SK-N-SH (cell line): ENCODE results near the gene PLCZ1.

Source experiments
- NFIC ChIP-seq: IDR thresholded peaks from 2 replicates; pipeline ENCODE4 v1.4.0; 2012; ENCODE audit warnings: borderline replicate concordance
- RCOR1 ChIP-seq: fragments of 150-350 bp; IDR thresholded peaks from 2 replicates; pipeline ENCODE4 v1.6.1; 2017; ENCODE audit warnings: antibody characterized with exemption, low read length
- TF ChIP-seq, protein P1 (sequence below): fragments of 150-350 bp; IDR thresholded peaks from 2 replicates; pipeline ENCODE4 v1.6.1; 2017; ENCODE audit warnings: antibody characterized with exemption, low read length, low read depth, borderline replicate concordance

DNA sequence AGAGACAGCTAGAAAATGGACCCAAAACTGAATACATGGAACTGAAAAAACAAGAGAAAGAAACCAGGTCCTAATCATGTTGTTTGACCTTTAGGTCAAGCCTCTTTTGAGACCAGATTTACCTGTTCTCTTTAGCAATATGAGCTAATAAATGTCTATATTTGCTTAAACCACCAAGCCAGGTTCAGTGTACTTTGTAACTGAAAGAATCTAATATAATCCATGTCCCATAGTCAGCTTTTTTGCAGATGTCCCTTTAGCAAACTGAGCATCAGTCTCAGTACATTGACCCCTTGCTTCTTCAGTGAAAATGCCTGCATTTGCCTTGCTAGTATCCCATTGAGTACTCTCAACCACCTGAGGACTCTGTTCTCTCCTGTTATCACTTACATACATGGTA, 61.7 kb downstream of the PLCZ1 start:
- no peak for TF ChIP-seq RCOR1
- TF ChIP-seq, protein P1, sequence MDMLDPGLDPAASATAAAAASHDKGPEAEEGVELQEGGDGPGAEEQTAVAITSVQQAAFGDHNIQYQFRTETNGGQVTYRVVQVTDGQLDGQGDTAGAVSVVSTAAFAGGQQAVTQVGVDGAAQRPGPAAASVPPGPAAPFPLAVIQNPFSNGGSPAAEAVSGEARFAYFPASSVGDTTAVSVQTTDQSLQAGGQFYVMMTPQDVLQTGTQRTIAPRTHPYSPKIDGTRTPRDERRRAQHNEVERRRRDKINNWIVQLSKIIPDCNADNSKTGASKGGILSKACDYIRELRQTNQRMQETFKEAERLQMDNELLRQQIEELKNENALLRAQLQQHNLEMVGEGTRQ: no peak
- TF ChIP-seq NFIC: no peak
